Cardiac muscle cell (in vitro differentiated cells and primary cell): ENCODE results near the gene MCTS1. TPM values are rescaled to one million over a fixed set of nuclear protein-coding genes. Genes with fewer than 3 reads are reported as not detected.
A peak's percentile ranks its signal among the peaks of the same experiment; 100 is the strongest.

Experiments
- DNase-seq, 2 donors: peaks; one replicate each; pipeline versions ENCODE4 v3.0.0 to v3.0.0-alpha.2; 2010 to 2017; ENCODE audit warnings: low read depth in 1 of 2, low spot score in 1 of 2
- H3K27ac ChIP-seq: fragments of 200-600 bp; sonication (generic); 2 replicates; pipeline ENCODE4 v1.5.1; 2016
- H3K27me3 ChIP-seq: fragments of 200-600 bp; sonication (generic); 2 replicates; pipeline ENCODE4 v1.6.0; 2016; ENCODE audit warnings: control low read depth
- H3K36me3 ChIP-seq: fragments of 200-600 bp; sonication (generic); 2 replicates; pipeline ENCODE4 v1.5.1; 2016; ENCODE audit warnings: control low read depth
- H3K4me1 ChIP-seq: fragments of 200-600 bp; sonication (generic); 2 replicates; pipeline ENCODE4 v1.8.1; 2017; ENCODE audit warnings: low read depth, mild to moderate bottlenecking, mixed run types
- H3K4me3 ChIP-seq: fragments of 200-600 bp; sonication (generic); 2 replicates; pipeline ENCODE4 v1.5.1; 2016; ENCODE audit warnings: mild to moderate bottlenecking
- H3K9me3 ChIP-seq: fragments of 200-600 bp; sonication (generic); 2 replicates; pipeline ENCODE4 v1.5.1; 2017; ENCODE audit warnings: low read depth, mild to moderate bottlenecking, control low read depth
- CTCF ChIP-seq: IDR thresholded peaks from 2 replicates; pipeline ENCODE4 v1.5.1; 2012; ENCODE audit warnings: low read depth, mild to moderate bottlenecking, low read length
- polyA plus RNA-seq: library from polyadenylated mRNA; unstranded; fragments of >200 nt; fragmentation: Nextera tagmentation; extraction: Ambion mirVana; gene quantifications from 2 replicates; pipeline ENCODE4 v1.2.1, GENCODE V29; 2016
- total RNA-seq: library from RNA; depleted of rRNA; stranded (reverse); fragments of >200 nt; gene quantifications from 2 replicates; pipeline ENCODE4 v1.2.3, GENCODE V29; 2016

Gene MCTS1
- total RNA-seq, result 13.9 and 18.3 TPM in 2 replicates
- polyA plus RNA-seq, result 75.6 and 82.9 TPM in 2 replicates

DNA sequence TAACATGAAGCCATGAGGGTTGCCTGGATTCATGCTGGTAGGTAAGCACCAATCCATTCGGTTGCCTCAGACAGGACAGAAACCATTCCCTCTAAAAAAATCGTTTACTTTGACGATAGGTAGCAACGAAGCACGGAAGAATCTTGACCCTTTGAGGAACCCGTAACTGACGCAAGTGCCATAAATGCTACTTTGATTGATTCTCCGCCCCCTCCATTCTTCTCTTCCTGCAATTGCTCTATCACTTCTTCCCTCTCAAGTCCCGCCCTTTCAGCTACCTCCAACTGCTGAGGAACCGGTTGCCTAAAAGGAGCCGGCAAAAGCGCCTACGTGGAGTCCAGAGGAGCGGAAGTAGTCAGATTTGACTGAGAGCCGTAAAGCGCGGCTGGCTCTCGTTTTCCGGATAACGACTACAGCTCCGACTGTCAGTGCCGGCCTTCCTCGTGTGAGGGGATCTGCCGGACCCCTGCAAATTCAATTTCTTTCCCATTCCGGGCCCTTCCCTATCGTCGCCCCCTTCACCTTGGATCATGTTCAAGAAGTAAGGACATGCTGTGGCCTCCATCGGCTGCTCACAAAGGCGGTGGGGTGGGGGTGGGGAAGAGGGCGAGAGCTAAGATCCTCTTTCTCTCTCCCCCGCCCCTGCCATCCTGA is at the start of gene MCTS1:
TSS of gene MCTS1 (plus strand) at position 395 of the 654 bp plus-strand sequence. CDS start at position 531, 136 bp downstream.
- DNase-seq, result peak; percentile 87 to 97

DNA sequence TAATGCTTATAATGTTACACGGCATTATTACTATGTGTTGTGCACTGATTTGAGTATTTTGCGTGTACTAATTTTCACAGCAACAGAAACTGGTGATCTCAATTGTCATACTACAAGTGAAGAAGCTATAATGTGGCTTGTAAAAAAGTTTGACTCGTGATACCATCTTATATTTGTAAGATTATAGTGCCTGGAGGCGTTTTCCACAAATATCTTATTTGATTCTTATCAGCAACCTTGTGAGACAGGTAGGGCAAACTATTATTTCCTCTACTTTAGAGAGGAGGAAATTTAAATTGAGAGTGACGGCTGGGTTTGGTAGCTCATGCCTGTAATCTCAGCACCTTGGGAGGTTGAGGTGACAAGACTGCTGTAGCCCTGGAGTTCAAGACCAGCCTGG is 47.6 kb upstream of the MCTS1 start:
- Histone ChIP-seq H3K27me3 (no peaks in the 10 kb centered on the region), H3K36me3 (peaks cover 3% of the 10 kb centered on the region), H3K9me3 (peaks cover 2% of the 10 kb centered on the region), H3K4me1 (no peaks in the 10 kb centered on the region), H3K4me3 (no peak overlapping the region), H3K27ac (no peak overlapping the region)
- no peak for TF ChIP-seq CTCF
- no peak for DNase-seq

More for the DNA sequence above, at the start of gene MCTS1:
- H3K4me3 ChIP-seq, result peak within 1 kb of the TSS; percentile 61
- H3K36me3 ChIP-seq, result peaks cover 4% of the 10 kb centered on the region
- no peaks in the 10 kb centered on the region for H3K9me3 ChIP-seq
- no peak for TF ChIP-seq CTCF
- H3K4me1 ChIP-seq, result no peaks in the 10 kb centered on the region
- no peaks in the 10 kb centered on the region for H3K27me3 ChIP-seq
- H3K27ac ChIP-seq, result peak within 1 kb of the TSS; percentile 83

DNA sequence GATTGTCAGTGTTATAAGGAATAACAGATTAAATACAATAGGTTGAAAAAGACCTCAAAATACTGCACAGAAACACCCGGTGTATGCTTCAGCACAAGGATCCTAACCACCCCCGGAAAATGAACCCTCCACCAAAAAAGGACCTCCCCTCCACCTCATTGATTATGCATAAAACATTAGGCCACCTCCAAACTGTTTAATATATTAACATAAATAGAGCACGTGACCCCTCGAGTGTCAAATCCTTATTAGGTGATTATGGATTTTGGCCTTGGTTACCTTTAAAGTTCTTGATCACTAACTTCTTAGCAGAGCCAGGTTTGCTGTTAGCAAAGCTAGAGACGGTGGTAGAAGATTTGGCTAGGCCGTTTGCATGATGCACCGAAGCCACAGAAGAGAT is 44.1 kb upstream of the MCTS1 start:
- Histone ChIP-seq H3K4me3 (peak overlapping the region; percentile 65), H3K36me3 (peaks cover 3% of the 10 kb centered on the region), H3K9me3 (peaks cover 2% of the 10 kb centered on the region), H3K27me3 (no peaks in the 10 kb centered on the region), H3K27ac (peak overlapping the region; percentile 100), H3K4me1 (no peaks in the 10 kb centered on the region)
- peak; percentile 13 to 35 for DNase-seq
- no peak for TF ChIP-seq CTCF

DNA sequence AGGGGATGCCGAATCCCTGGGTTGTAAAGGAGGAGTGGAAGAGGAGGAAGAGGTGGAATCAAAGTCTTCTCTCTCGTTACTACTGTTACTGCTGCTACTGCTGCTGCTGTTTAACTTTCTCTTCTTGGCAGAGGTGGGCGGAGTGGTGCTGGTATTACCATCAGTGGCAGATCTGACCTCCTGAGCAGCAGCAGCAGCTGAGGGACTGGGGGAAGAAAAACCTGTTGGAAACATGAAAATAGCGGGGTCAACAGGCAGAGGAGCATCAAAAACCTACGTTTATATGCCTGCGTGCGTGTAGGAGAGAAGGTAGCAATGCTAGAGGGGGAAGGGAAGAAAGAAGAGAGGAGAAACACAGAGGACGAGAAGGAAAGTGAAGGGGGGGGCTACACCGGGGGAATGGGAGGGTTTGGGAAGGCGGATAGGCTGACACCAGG is 43.5 kb upstream of the MCTS1 start:
- Histone ChIP-seq H3K36me3 (peaks cover under 1% of the 10 kb centered on the region), H3K9me3 (peaks cover 2% of the 10 kb centered on the region), H3K4me1 (no peaks in the 10 kb centered on the region), H3K27ac (peak overlapping the region; percentile 100), H3K4me3 (peak overlapping the region; percentile 65), H3K27me3 (no peaks in the 10 kb centered on the region)
- TF ChIP-seq CTCF, result no peak
- DNase-seq, result peak; percentile 39 to 50

DNA sequence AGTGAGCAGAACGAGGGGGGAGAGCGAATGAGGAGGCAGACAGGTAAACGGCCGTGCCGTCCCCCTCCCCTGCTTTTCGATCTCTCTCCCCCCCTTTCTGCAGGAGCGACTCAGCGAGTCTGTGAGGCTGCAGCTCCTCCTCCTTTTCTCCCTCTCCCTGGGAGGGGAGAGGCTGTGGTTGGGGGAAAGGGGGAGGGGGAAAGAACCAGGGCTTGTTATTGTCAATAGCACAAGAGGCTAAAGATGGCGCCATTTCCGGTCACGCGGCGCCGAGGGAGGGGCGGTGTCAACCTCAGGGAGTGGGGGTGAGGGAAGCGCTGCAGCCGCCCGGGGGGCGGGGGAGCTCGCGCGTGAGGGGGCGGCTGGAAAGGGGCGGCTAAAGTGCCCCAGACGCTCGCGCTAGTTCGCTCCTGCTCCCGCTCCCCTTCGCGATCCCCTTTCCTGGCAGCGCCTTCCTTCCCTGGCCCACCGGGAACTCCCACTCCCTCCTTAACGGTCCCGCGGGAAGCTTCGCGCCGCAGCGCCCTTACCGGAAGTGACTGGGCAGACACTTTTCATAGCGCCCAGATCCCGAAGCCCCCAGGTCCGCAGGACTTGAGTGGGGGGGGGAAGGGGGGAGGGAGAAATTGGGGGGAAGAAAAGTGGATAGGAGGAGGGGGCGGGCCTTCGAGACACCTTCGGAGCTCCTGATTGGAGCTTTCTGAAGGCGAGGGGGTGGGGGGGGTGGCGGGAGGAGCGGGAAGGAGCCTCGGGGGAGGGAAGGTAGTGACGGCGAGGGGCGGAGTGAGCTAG is 42.9 kb upstream of the MCTS1 start, which contains the start of gene CUL4B:
TSS of gene CUL4B (minus strand) at position 121 of the 792 bp plus-strand sequence. CDS start 324 bp downstream, outside the sequence.
- H3K27ac ChIP-seq, result peak within 1 kb of the TSS; percentile 100
- H3K36me3 ChIP-seq, result no peaks in the 10 kb centered on the region
- H3K4me1 ChIP-seq, result no peaks in the 10 kb centered on the region
- peak; percentile 90 to 98 for DNase-seq
- peaks cover 2% of the 10 kb centered on the region for H3K9me3 ChIP-seq
- no peaks in the 10 kb centered on the region for H3K27me3 ChIP-seq
- H3K4me3 ChIP-seq, result peak within 1 kb of the TSS; percentile 65
- TF ChIP-seq CTCF, result no peak
